IPS DF 6.9 (cell line): ENCODE data around the gene SMG9.

Source experiments
- DNase-seq: peaks from one replicate; pipeline ENCODE4 v3.0.0-alpha.2; 2013; ENCODE audit warnings: low read depth, low spot score
- H3K27ac ChIP-seq: one replicate; pipeline ENCODE4 v1.5.1; 2013; ENCODE audit warnings: low read length, control low read depth
- H3K27me3 ChIP-seq: 2 replicates; pipeline ENCODE4 v1.6.1; 2013; ENCODE audit warnings: mild to moderate bottlenecking, low read length; ENCODE audit not compliant: control insufficient read depth, insufficient read depth
- H3K36me3 ChIP-seq: 2 replicates; pipeline ENCODE4 v1.6.1; 2013; ENCODE audit warnings: low read length; ENCODE audit not compliant: control insufficient read depth, insufficient read depth
- H3K4me1 ChIP-seq: 2 replicates; pipeline ENCODE4 v1.6.1; 2013; ENCODE audit warnings: low read length; ENCODE audit not compliant: control insufficient read depth, insufficient read depth
- H3K4me3 ChIP-seq: 2 replicates; pipeline ENCODE4 v1.5.1; 2013; ENCODE audit warnings: mild to moderate bottlenecking, low read length
- H3K9me3 ChIP-seq: 2 replicates; pipeline ENCODE4 v1.6.1; 2013; ENCODE audit warnings: low read length, inconsistent platforms; ENCODE audit not compliant: control insufficient read depth, insufficient read depth
- WGBS: extraction: QIAGEN DNeasy Blood & Tissue Kit; methylation state at CpG from one replicate; pipeline ENCODE4 v1.1.7; 2013; ENCODE audit warnings: mixed read lengths, missing lambda C conversion rate; ENCODE audit not compliant: insufficient read length, insufficient coverage; 5-methylcytosine and 5-hydroxymethylcytosine counted together

Gene SMG9

GRCh38 chr19:43725468-43725867 is 29.3 kb downstream of the SMG9 start:
- DNase-seq: no peak
- Histone ChIP-seq H3K9me3 (no peaks in the 10 kb centered on the region), H3K27me3 (no peaks in the 10 kb centered on the region), H3K4me1 (no peaks in the 10 kb centered on the region), H3K4me3 (no peak overlapping the region), H3K36me3 (no peaks in the 10 kb centered on the region; the same call in 1 of the 2 replicates), H3K27ac (no peak overlapping the region)
- no CpG with 5 or more reads among the region's 7 CpGs for WGBS

- H3K27me3 ChIP-seq: no peaks in the 10 kb centered on the region
- H3K4me1 ChIP-seq: peaks cover 2% of the 10 kb centered on the region; the same call in 1 of the 2 replicates
- no peak overlapping the region for H3K27ac ChIP-seq
- WGBS: no CpG with 5 or more reads among the region's 8 CpGs
- no peaks in the 10 kb centered on the region; the same call in 1 of the 2 replicates for H3K36me3 ChIP-seq
- no peak overlapping the region for H3K4me3 ChIP-seq
- no peaks in the 10 kb centered on the region for H3K9me3 ChIP-seq
- no peak for DNase-seq
Observed at GRCh38 chr19:43724896-43725295, 29.9 kb downstream of the SMG9 start.

- DNase-seq: no peak
- no CpG with 5 or more reads among the region's 8 CpGs for WGBS
Observed at GRCh38 chr19:43723588-43723987, 31.2 kb downstream of the SMG9 start.

GRCh38 chr19:43721469-43722048 is 33.2 kb downstream of the SMG9 start:
- H3K27ac ChIP-seq: no peak overlapping the region
- H3K4me1 ChIP-seq: peaks cover 3% of the 10 kb centered on the region; the same call in 1 of the 2 replicates
- WGBS: no CpG with 5 or more reads among the region's 5 CpGs
- no peaks in the 10 kb centered on the region for H3K9me3 ChIP-seq
- no peaks in the 10 kb centered on the region for H3K27me3 ChIP-seq
- no peaks in the 10 kb centered on the region for H3K36me3 ChIP-seq
- DNase-seq: no peak
- no peak overlapping the region for H3K4me3 ChIP-seq

More at GRCh38 chr19:43723588-43723987, 31.2 kb downstream of the SMG9 start:
- Histone ChIP-seq H3K9me3 (no peaks in the 10 kb centered on the region), H3K36me3 (no peaks in the 10 kb centered on the region), H3K4me3 (no peak overlapping the region), H3K27me3 (no peaks in the 10 kb centered on the region), H3K27ac (no peak overlapping the region), H3K4me1 (peaks cover 3% of the 10 kb centered on the region; the same call in 1 of the 2 replicates)

- whole genome bisulfite sequencing: no CpG with 5 or more reads among the region's 10 CpGs
- no peaks in the 10 kb centered on the region for H3K9me3 ChIP-seq
- H3K36me3 ChIP-seq: no peaks in the 10 kb centered on the region
Observed at GRCh38 chr19:43720936-43721335, 33.8 kb downstream of the SMG9 start.

GRCh38 chr19:43719918-43720317 is 34.8 kb downstream of the SMG9 start:
- Histone ChIP-seq H3K27me3 (no peaks in the 10 kb centered on the region), H3K36me3 (no peaks in the 10 kb centered on the region), H3K4me3 (no peak overlapping the region), H3K27ac (no peak overlapping the region), H3K4me1 (peaks cover 3% of the 10 kb centered on the region; the same call in 1 of the 2 replicates), H3K9me3 (no peaks in the 10 kb centered on the region)
- DNase-seq: no peak
- WGBS: no CpG with 5 or more reads among the region's 5 CpGs

More at GRCh38 chr19:43720936-43721335, 33.8 kb downstream of the SMG9 start:
- no peak overlapping the region for H3K4me3 ChIP-seq
- H3K27me3 ChIP-seq: no peaks in the 10 kb centered on the region
- H3K27ac ChIP-seq: no peak overlapping the region
- peaks cover 3% of the 10 kb centered on the region; the same call in 1 of the 2 replicates for H3K4me1 ChIP-seq
- DNase-seq: no peak

- H3K4me1 ChIP-seq: peaks cover 3% of the 10 kb centered on the region; the same call in 1 of the 2 replicates
- no peak overlapping the region for H3K27ac ChIP-seq
- no peak overlapping the region for H3K4me3 ChIP-seq
- WGBS: no CpG with 5 or more reads among the region's 37 CpGs
- DNase-seq: no peak
- no peaks in the 10 kb centered on the region for H3K36me3 ChIP-seq
- no peaks in the 10 kb centered on the region for H3K27me3 ChIP-seq
- H3K9me3 ChIP-seq: no peaks in the 10 kb centered on the region
Observed at GRCh38 chr19:43719378-43719868, 35.3 kb downstream of the SMG9 start.

GRCh38 chr19:43718627-43719377 is 36.0 kb downstream of the SMG9 start:
- DNase-seq: no peak

GRCh38 chr19:43715776-43716175 is 39.0 kb downstream of the SMG9 start, which contains the start of gene IRGC:
Gene IRGC (plus strand): TSS chr19:43716076. CDS start chr19:43718559, 2,483 bp downstream.
- Histone ChIP-seq H3K9me3 (no peaks in the 10 kb centered on the region), H3K4me1 (peaks cover 3% of the 10 kb centered on the region; the same call in 1 of the 2 replicates), H3K27me3 (no peaks in the 10 kb centered on the region), H3K27ac (no peak within 1 kb of the TSS), H3K36me3 (no peaks in the 10 kb centered on the region), H3K4me3 (no peak within 1 kb of the TSS)
- DNase-seq: no peak
- no CpG with 5 or more reads among the region's 4 CpGs for WGBS

More at GRCh38 chr19:43718627-43719377, 36.0 kb downstream of the SMG9 start:
- Histone ChIP-seq H3K9me3 (no peaks in the 10 kb centered on the region), H3K4me3 (no peak overlapping the region), H3K27me3 (no peaks in the 10 kb centered on the region), H3K27ac (no peak overlapping the region), H3K36me3 (no peaks in the 10 kb centered on the region), H3K4me1 (peaks cover 3% of the 10 kb centered on the region; the same call in 1 of the 2 replicates)
- WGBS: no CpG with 5 or more reads among the region's 60 CpGs

GRCh38 chr19:43713208-43713607 is 41.6 kb downstream of the SMG9 start:
- Histone ChIP-seq H3K27me3 (no peaks in the 10 kb centered on the region), H3K27ac (no peak overlapping the region), H3K36me3 (no peaks in the 10 kb centered on the region), H3K9me3 (peaks cover 3% of the 10 kb centered on the region), H3K4me1 (no peaks in the 10 kb centered on the region), H3K4me3 (no peak overlapping the region)
- no peak for DNase-seq
- no CpG with 5 or more reads among the region's 3 CpGs for WGBS
